ENCODE data around the gene KLHL11.

KLHL11 gene

DNA sequence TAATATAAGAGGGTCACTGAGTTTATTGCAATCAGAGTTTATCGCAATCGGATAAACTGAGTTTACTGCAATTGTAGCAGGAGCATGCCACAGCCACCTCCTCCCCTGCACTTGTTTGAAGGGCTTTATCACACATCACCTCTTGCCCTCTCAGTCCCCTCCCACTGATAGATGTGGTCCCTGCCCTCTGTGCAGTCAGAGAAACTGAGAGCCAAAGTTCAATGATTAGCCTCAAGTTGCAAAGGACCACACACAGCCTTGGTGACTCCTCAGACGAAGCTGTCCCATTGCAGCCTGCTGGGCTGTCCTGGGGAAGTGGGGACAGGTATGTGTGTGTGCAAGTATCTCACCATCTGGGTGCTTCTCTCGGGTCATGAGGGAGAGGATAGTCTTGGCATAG, 39.9 kb upstream of the KLHL11 start:
- H3K9me3 ChIP-seq, result no peaks in the 10 kb centered on the region
- H3K36me3 ChIP-seq, result peaks cover 97% of the 10 kb centered on the region
- no peaks in the 10 kb centered on the region for H3K4me1 ChIP-seq (ENCODE audit: control insufficient read depth in 1 of 2, insufficient read depth in 1 of 2, low read depth in 1 of 2, low read length in 1 of 2)
- H3K4me3 ChIP-seq (ENCODE audit: low read depth in 1 of 2, low read length in 1 of 2), result no peak overlapping the region
- no peak overlapping the region for H3K27ac ChIP-seq
- TF ChIP-seq, protein P1, sequence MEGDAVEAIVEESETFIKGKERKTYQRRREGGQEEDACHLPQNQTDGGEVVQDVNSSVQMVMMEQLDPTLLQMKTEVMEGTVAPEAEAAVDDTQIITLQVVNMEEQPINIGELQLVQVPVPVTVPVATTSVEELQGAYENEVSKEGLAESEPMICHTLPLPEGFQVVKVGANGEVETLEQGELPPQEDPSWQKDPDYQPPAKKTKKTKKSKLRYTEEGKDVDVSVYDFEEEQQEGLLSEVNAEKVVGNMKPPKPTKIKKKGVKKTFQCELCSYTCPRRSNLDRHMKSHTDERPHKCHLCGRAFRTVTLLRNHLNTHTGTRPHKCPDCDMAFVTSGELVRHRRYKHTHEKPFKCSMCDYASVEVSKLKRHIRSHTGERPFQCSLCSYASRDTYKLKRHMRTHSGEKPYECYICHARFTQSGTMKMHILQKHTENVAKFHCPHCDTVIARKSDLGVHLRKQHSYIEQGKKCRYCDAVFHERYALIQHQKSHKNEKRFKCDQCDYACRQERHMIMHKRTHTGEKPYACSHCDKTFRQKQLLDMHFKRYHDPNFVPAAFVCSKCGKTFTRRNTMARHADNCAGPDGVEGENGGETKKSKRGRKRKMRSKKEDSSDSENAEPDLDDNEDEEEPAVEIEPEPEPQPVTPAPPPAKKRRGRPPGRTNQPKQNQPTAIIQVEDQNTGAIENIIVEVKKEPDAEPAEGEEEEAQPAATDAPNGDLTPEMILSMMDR (IDR thresholded peaks at IDR 0.05), result no peak
- H3K27me3 ChIP-seq, result no peaks in the 10 kb centered on the region

GRCh38 chr17:41904242-41904841, 39.1 kb upstream of the KLHL11 start:
- peaks cover 97% of the 10 kb centered on the region for H3K36me3 ChIP-seq
- no peaks in the 10 kb centered on the region for H3K27me3 ChIP-seq
- no peak overlapping the region for H3K4me3 ChIP-seq (ENCODE audit: low read depth in 1 of 2, low read length in 1 of 2)

GRCh38 chr17:41901646-41902045, 36.4 kb upstream of the KLHL11 start:
- Histone ChIP-seq H3K4me1 (ENCODE audit: control insufficient read depth in 1 of 2, insufficient read depth in 1 of 2, low read depth in 1 of 2, low read length in 1 of 2) (no peaks in the 10 kb centered on the region), H3K9me3 (no peaks in the 10 kb centered on the region), H3K4me3 (ENCODE audit: low read depth in 1 of 2, low read length in 1 of 2) (no peak overlapping the region), H3K36me3 (peaks cover 97% of the 10 kb centered on the region), H3K27ac (no peak overlapping the region), H3K27me3 (no peaks in the 10 kb centered on the region)
- TF ChIP-seq, protein P1 (IDR thresholded peaks at IDR 0.05), result no peak

More at GRCh38 chr17:41904242-41904841, 39.1 kb upstream of the KLHL11 start:
- H3K4me1 ChIP-seq (ENCODE audit: control insufficient read depth in 1 of 2, insufficient read depth in 1 of 2, low read depth in 1 of 2, low read length in 1 of 2), result no peaks in the 10 kb centered on the region
- no peaks in the 10 kb centered on the region for H3K9me3 ChIP-seq
- TF ChIP-seq, protein P1 (IDR thresholded peaks at IDR 0.05), result no peak
- no peak overlapping the region for H3K27ac ChIP-seq

DNA sequence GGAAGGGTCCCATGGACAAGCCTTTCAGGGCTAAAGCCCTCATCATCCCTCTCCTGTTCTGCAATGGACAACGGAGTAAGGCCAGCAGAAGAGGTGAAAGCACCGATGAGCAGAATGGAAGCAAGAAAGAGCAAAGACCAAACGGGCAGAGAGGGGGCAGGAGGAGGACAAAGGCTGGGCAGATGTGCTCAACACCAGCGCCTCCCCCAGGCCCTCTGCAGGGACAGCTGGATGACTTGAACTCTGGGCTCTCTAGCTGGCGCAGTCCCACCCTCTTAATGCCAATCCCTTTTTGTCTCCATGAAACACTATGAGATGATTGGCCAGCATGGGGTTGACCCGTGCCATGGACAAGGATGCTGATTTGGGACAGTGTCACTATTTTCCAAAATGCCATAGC, 31.5 kb upstream of the KLHL11 start:
- Histone ChIP-seq H3K4me1 (ENCODE audit: control insufficient read depth in 1 of 2, insufficient read depth in 1 of 2, low read depth in 1 of 2, low read length in 1 of 2) (no peaks in the 10 kb centered on the region), H3K36me3 (peaks cover 94% of the 10 kb centered on the region), H3K9me3 (no peaks in the 10 kb centered on the region), H3K27ac (no peak overlapping the region), H3K27me3 (no peaks in the 10 kb centered on the region), H3K4me3 (ENCODE audit: low read depth in 1 of 2, low read length in 1 of 2) (no peak overlapping the region)
- TF ChIP-seq, protein P1 (IDR thresholded peaks at IDR 0.05), result no peak

- Histone ChIP-seq H3K27me3 (no peaks in the 10 kb centered on the region), H3K9me3 (no peaks in the 10 kb centered on the region), H3K36me3 (peaks cover 95% of the 10 kb centered on the region), H3K4me1 (ENCODE audit: control insufficient read depth in 1 of 2, insufficient read depth in 1 of 2, low read depth in 1 of 2, low read length in 1 of 2) (no peaks in the 10 kb centered on the region), H3K4me3 (ENCODE audit: low read depth in 1 of 2, low read length in 1 of 2) (no peak overlapping the region), H3K27ac (no peak overlapping the region)
- TF ChIP-seq, protein P1 (IDR thresholded peaks at IDR 0.05), result no peak
Measured at GRCh38 chr17:41895617-41896016, 30.4 kb upstream of the KLHL11 start.

All from neutrophil (primary cell).